ENCODE results near the gene SOCS1. TPM values are rescaled to one million over a fixed set of nuclear protein-coding genes. Genes with fewer than 3 reads are reported as not detected.

The SOCS1 gene
- total RNA-seq, 1 experiment from 2014 or later, result 2.6 TPM

DNA sequence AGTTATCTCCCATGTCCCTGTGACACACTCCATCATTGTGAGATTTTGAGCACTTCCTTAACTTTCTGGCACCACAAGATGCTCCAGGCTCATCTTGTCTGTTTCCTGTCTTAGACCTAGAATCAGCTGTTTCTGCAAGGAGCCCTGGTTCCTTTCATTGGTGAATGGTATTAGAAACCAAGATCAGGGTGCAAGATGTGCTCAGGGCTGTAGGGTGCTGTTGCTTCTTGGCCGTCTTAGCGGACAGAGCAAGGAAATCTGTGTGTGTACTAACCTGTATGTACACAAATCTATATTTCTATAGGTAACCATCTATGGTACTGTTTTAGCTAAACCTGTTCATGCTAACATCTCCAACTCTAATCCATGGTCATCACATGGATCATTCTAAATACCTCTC, 33.2 kb upstream of the SOCS1 start:
- no peak overlapping the region for H3K4me3 ChIP-seq (ENCODE audit: low read depth, low read length, poor library complexity, severe bottlenecking)
- H3K36me3 ChIP-seq (ENCODE audit: insufficient read depth, low read length, poor library complexity, severe bottlenecking), result no peaks in the 10 kb centered on the region
- ChIA-PET POLR2A (ENCODE audit: low non-redundant PET) (no interaction called here), CTCF (no interaction called here)
- no peak for DNase-seq (ENCODE audit: low spot score)
- H3K27me3 ChIP-seq (replicated peaks; ENCODE audit: insufficient read depth, low read depth, low read length, poor library complexity), result no peaks in the 10 kb centered on the region
- BruUV-seq (replicated peaks), result no TSS peak
- no peaks in the 10 kb centered on the region for H3K9me3 ChIP-seq (ENCODE audit: low read depth, low read length, poor library complexity, severe bottlenecking)
- H3K27ac ChIP-seq (ENCODE audit: low read depth, low read length, poor library complexity, severe bottlenecking), result no peak overlapping the region
- no peak for TF ChIP-seq EZH2 (IDR thresholded peaks at IDR 0.05; ENCODE audit: borderline replicate concordance, low read depth, low read length, poor library complexity, severe bottlenecking)
- TF ChIP-seq, protein P1, sequence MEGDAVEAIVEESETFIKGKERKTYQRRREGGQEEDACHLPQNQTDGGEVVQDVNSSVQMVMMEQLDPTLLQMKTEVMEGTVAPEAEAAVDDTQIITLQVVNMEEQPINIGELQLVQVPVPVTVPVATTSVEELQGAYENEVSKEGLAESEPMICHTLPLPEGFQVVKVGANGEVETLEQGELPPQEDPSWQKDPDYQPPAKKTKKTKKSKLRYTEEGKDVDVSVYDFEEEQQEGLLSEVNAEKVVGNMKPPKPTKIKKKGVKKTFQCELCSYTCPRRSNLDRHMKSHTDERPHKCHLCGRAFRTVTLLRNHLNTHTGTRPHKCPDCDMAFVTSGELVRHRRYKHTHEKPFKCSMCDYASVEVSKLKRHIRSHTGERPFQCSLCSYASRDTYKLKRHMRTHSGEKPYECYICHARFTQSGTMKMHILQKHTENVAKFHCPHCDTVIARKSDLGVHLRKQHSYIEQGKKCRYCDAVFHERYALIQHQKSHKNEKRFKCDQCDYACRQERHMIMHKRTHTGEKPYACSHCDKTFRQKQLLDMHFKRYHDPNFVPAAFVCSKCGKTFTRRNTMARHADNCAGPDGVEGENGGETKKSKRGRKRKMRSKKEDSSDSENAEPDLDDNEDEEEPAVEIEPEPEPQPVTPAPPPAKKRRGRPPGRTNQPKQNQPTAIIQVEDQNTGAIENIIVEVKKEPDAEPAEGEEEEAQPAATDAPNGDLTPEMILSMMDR (conservative IDR thresholded peaks at IDR 0.05; ENCODE audit: low read depth, low read length), result no peak
- intact Hi-C loops (cut with micrococcal nuclease; ENCODE audit: unreplicated experiment), result no loop called here
- H3K4me1 ChIP-seq (ENCODE audit: insufficient read depth, low read length, poor library complexity, severe bottlenecking), result no peaks in the 10 kb centered on the region

DNA sequence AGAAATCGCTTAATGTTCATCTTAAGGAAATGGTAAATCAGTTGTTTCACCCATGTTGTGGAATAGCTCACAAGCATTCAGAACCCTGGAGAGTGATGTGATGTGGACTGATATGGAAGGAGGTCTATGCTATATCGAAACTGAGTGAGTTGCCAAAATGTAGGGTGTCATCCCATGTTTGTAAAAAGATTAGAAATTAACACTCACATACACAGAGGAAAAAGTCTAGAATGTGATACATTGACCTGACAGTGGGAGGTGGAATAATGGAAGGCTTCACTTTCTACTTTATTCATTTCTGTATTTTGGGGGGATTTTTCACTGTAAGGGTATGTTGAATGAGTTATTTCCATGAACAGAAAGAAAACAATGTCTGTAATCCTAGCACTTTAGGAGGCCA, 29.8 kb upstream of the SOCS1 start:
- POLR2A ChIA-PET (ENCODE audit: low non-redundant PET), result no interaction called here

DNA sequence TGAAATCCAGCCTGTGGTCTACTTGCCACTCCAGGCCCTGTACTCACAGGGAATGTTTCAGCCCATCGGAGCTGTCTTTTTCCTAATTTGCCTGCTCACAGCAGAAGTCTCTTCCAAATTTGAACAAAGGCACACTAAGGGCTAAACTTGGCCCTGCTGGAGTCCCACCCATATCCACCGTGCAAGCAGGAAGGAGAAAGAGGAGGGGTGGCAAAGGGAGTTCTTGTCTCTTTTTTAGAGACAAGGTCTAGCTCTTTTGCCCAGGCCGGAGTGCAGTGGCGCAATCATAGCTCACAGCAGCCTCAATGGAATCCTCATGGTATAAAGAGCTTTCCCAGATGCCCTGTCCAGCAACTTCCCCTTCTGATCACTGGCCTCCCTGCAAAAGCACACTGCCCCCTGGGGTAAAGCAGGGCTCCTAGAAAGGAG, 27.8 kb upstream of the SOCS1 start:
- no peak for TF ChIP-seq EZH2 (IDR thresholded peaks at IDR 0.05; ENCODE audit: borderline replicate concordance, low read depth, low read length, poor library complexity, severe bottlenecking)

More for the DNA sequence above, 29.8 kb upstream of the SOCS1 start:
- Histone ChIP-seq H3K4me3 (ENCODE audit: low read depth, low read length, poor library complexity, severe bottlenecking) (no peak overlapping the region), H3K36me3 (ENCODE audit: insufficient read depth, low read length, poor library complexity, severe bottlenecking) (no peaks in the 10 kb centered on the region), H3K4me1 (ENCODE audit: insufficient read depth, low read length, poor library complexity, severe bottlenecking) (no peaks in the 10 kb centered on the region), H3K9me3 (ENCODE audit: low read depth, low read length, poor library complexity, severe bottlenecking) (no peaks in the 10 kb centered on the region), H3K27me3 (replicated peaks; ENCODE audit: insufficient read depth, low read depth, low read length, poor library complexity) (no peaks in the 10 kb centered on the region), H3K27ac (ENCODE audit: low read depth, low read length, poor library complexity, severe bottlenecking) (no peak overlapping the region)
- DNase-seq (ENCODE audit: low spot score), result no peak
- BruUV-seq (replicated peaks), result no TSS peak
- CTCF ChIA-PET, result no interaction called here
- TF ChIP-seq, protein P1 (conservative IDR thresholded peaks at IDR 0.05; ENCODE audit: low read depth, low read length), result no peak
- TF ChIP-seq EZH2 (IDR thresholded peaks at IDR 0.05; ENCODE audit: borderline replicate concordance, low read depth, low read length, poor library complexity, severe bottlenecking), result no peak
- intact Hi-C loops (cut with micrococcal nuclease; ENCODE audit: unreplicated experiment), result no loop called here

More for the DNA sequence above, 27.8 kb upstream of the SOCS1 start:
- H3K27me3 ChIP-seq (replicated peaks; ENCODE audit: insufficient read depth, low read depth, low read length, poor library complexity), result no peaks in the 10 kb centered on the region
- no peaks in the 10 kb centered on the region for H3K9me3 ChIP-seq (ENCODE audit: low read depth, low read length, poor library complexity, severe bottlenecking)
- H3K4me3 ChIP-seq (ENCODE audit: low read depth, low read length, poor library complexity, severe bottlenecking), result no peak overlapping the region
- H3K27ac ChIP-seq (ENCODE audit: low read depth, low read length, poor library complexity, severe bottlenecking), result no peak overlapping the region
- ChIA-PET POLR2A (ENCODE audit: low non-redundant PET) (no interaction called here), CTCF (no interaction called here)
- no peaks in the 10 kb centered on the region for H3K4me1 ChIP-seq (ENCODE audit: insufficient read depth, low read length, poor library complexity, severe bottlenecking)
- BruUV-seq (replicated peaks), result no TSS peak
- no peaks in the 10 kb centered on the region for H3K36me3 ChIP-seq (ENCODE audit: insufficient read depth, low read length, poor library complexity, severe bottlenecking)
- intact Hi-C loops (cut with micrococcal nuclease; ENCODE audit: unreplicated experiment), result no loop called here
- DNase-seq (ENCODE audit: low spot score), result no peak

All from A673 (cell line).